Muscle layer of duodenum (tissue), 2 donors: ENCODE measurements around the gene TRNAU1AP.
"Not testable (repeated sequence)": the region's sequence is repeated elsewhere in the genome, so short reads cannot be mapped to it uniquely, and the experiment has no call there.

ENCODE experiments used
- H3K27ac ChIP-seq: one replicate; pipeline ENCODE4 v1.7.0; 2013; ENCODE audit warnings: mild to moderate bottlenecking, low read length
- H3K27me3 ChIP-seq: one replicate; pipeline ENCODE4 v1.7.0; 2013; ENCODE audit warnings: low read depth, mild to moderate bottlenecking, control low read depth, low read length
- H3K36me3 ChIP-seq, 2 donors: one replicate each; pipeline ENCODE4 v1.7.0; 2013; ENCODE audit warnings: low read length in 2 of 2, control low read depth in 1 of 2, mild to moderate bottlenecking in 1 of 2; ENCODE audit not compliant: insufficient read depth in 2 of 2, control insufficient read depth in 1 of 2
- H3K4me1 ChIP-seq, 2 donors: one replicate each; pipeline ENCODE4 v1.7.0; 2013; ENCODE audit warnings: low read length in 2 of 2, mild to moderate bottlenecking in 2 of 2, control low read depth in 1 of 2, moderate library complexity in 1 of 2; ENCODE audit not compliant: insufficient read depth in 2 of 2, control insufficient read depth in 1 of 2
- H3K4me3 ChIP-seq, 2 donors: one replicate each; pipeline ENCODE4 v1.7.0; 2013; ENCODE audit warnings: low read length in 2 of 2, low read depth in 1 of 2, mild to moderate bottlenecking in 1 of 2
- H3K9me3 ChIP-seq, 2 donors: one replicate each; pipeline ENCODE4 v1.7.0; 2013; ENCODE audit warnings: low read length in 2 of 2, control low read depth in 1 of 2, mild to moderate bottlenecking in 1 of 2; ENCODE audit not compliant: control insufficient read depth in 1 of 2
- donor health status: healthy.

Gene TRNAU1AP

GRCh38 chr1:28551381-28551780, 1.5 kb upstream of the TRNAU1AP start:
- no peak overlapping the region for H3K4me3 ChIP-seq
- no peak overlapping the region for H3K27ac ChIP-seq
- H3K9me3 ChIP-seq = no peaks in the 10 kb centered on the region
- H3K27me3 ChIP-seq = no peaks in the 10 kb centered on the region
- H3K4me1 ChIP-seq = no peaks in the 10 kb centered on the region
- H3K36me3 ChIP-seq = peaks cover 0 to 4% of the 10 kb centered on the region in 2 donors

- Histone ChIP-seq H3K9me3 (no peaks in the 10 kb centered on the region), H3K27me3 (no peaks in the 10 kb centered on the region), H3K36me3 (peaks cover 32 to 53% of the 10 kb centered on the region in 2 donors), H3K4me1 (no peaks in the 10 kb centered on the region), H3K27ac (no peak overlapping the region), H3K4me3 (no peak overlapping the region)
These were observed 8.0 kb downstream of the TRNAU1AP start for GRCh38 chr1:28560886-28561285.

GRCh38 chr1:28564310-28564709, 11.4 kb downstream of the TRNAU1AP start:
- no peaks in the 10 kb centered on the region for H3K9me3 ChIP-seq
- H3K4me1 ChIP-seq = no peaks in the 10 kb centered on the region
- no peak overlapping the region for H3K27ac ChIP-seq
- H3K4me3 ChIP-seq = no peak overlapping the region
- H3K27me3 ChIP-seq = no peaks in the 10 kb centered on the region
- H3K36me3 ChIP-seq = peaks cover 49 to 81% of the 10 kb centered on the region in 2 donors

- Histone ChIP-seq H3K36me3 (peaks cover 49 to 76% of the 10 kb centered on the region in 2 donors), H3K27ac (no peak overlapping the region), H3K4me1 (no peaks in the 10 kb centered on the region), H3K9me3 (no peaks in the 10 kb centered on the region), H3K27me3 (no peaks in the 10 kb centered on the region), H3K4me3 (no peak overlapping the region)
These were observed 12.2 kb downstream of the TRNAU1AP start for GRCh38 chr1:28565040-28565439.

GRCh38 chr1:28565726-28566125, 12.8 kb downstream of the TRNAU1AP start:
- Histone ChIP-seq H3K27ac (no peak overlapping the region), H3K4me3 (no peak overlapping the region), H3K27me3 (no peaks in the 10 kb centered on the region), H3K4me1 (no peaks in the 10 kb centered on the region), H3K9me3 (no peaks in the 10 kb centered on the region), H3K36me3 (peaks cover 45 to 75% of the 10 kb centered on the region in 2 donors)

- Histone ChIP-seq H3K4me1 (no peaks in the 10 kb centered on the region), H3K27ac (no peak overlapping the region), H3K36me3 (peaks cover 42 to 75% of the 10 kb centered on the region in 2 donors), H3K4me3 (no peak overlapping the region), H3K27me3 (no peaks in the 10 kb centered on the region), H3K9me3 (no peaks in the 10 kb centered on the region)
These were observed 14.0 kb downstream of the TRNAU1AP start for GRCh38 chr1:28566931-28567330.

GRCh38 chr1:28571911-28572310, 19.0 kb downstream of the TRNAU1AP start:
- H3K9me3 ChIP-seq = no peaks in the 10 kb centered on the region
- H3K4me3 ChIP-seq = no peak overlapping the region
- H3K36me3 ChIP-seq = peaks cover 20 to 65% of the 10 kb centered on the region in 2 donors
- H3K4me1 ChIP-seq = no peaks in the 10 kb centered on the region
- no peak overlapping the region for H3K27ac ChIP-seq
- H3K27me3 ChIP-seq = no peaks in the 10 kb centered on the region

GRCh38 chr1:28572891-28573290, 20.0 kb downstream of the TRNAU1AP start:
- not testable (repeated sequence) for H3K27ac ChIP-seq, H3K27me3 ChIP-seq, H3K4me3 ChIP-seq, H3K4me1 ChIP-seq, H3K9me3 ChIP-seq
- peaks cover 21 to 65% of the 10 kb centered on the region in 2 donors for H3K36me3 ChIP-seq

GRCh38 chr1:28573564-28573963, 20.7 kb downstream of the TRNAU1AP start:
- Histone ChIP-seq H3K4me3 (no peak overlapping the region), H3K9me3 (no peaks in the 10 kb centered on the region), H3K27ac (no peak overlapping the region), H3K4me1 (no peaks in the 10 kb centered on the region), H3K36me3 (peaks cover 22 to 66% of the 10 kb centered on the region in 2 donors), H3K27me3 (no peaks in the 10 kb centered on the region)

GRCh38 chr1:28577052-28577678, 24.3 kb downstream of the TRNAU1AP start:
- peaks cover 7 to 16% of the 10 kb centered on the region in 2 donors for H3K4me1 ChIP-seq
- H3K36me3 ChIP-seq = peaks cover 27 to 50% of the 10 kb centered on the region in 2 donors
- no peaks in the 10 kb centered on the region for H3K9me3 ChIP-seq
- H3K4me3 ChIP-seq = no peak overlapping the region
- no peaks in the 10 kb centered on the region for H3K27me3 ChIP-seq
- H3K27ac ChIP-seq = no peak overlapping the region

- Histone ChIP-seq H3K27ac (no peak overlapping the region), H3K27me3 (no peaks in the 10 kb centered on the region), H3K4me1 (peaks cover 7 to 16% of the 10 kb centered on the region in 2 donors), H3K4me3 (no peak overlapping the region), H3K9me3 (no peaks in the 10 kb centered on the region), H3K36me3 (peaks cover 27 to 49% of the 10 kb centered on the region in 2 donors)
These were observed 25.1 kb downstream of the TRNAU1AP start for GRCh38 chr1:28577738-28578536.
